Liver (tissue), 3 donors: Measurements from ENCODE around the gene TBC1D9.

Experiments used
- ATF3 ChIP-seq: IDR thresholded peaks from 2 replicates; pipeline ENCODE4 v1.6.1; 2016; ENCODE audit warnings: antibody characterized with exemption
- CTCF ChIP-seq: fragments of 150-350 bp; IDR thresholded peaks from 2 replicates; pipeline ENCODE4 v1.5.1; 2017; ENCODE audit warnings: improper control_type of control experiment, low read depth, low read length; ENCODE audit not compliant: missing input control
- RXRA ChIP-seq, 2 donors: IDR thresholded peaks; 2 replicates each; pipeline ENCODE4 v1.6.1; 2017 to 2018; ENCODE audit warnings: antibody characterized with exemption in 2 of 2, mild to moderate bottlenecking in 1 of 2
- YY1 ChIP-seq: IDR thresholded peaks from 2 replicates; pipeline ENCODE4 v1.6.1; 2016; ENCODE audit warnings: antibody characterized with exemption, mild to moderate bottlenecking
- donor health status: healthy.
- donor health status: healthy.

- TF ChIP-seq CTCF = peak; percentile 77
- TF ChIP-seq RXRA (IDR thresholded peaks at IDR 0.05) = no peak
- no peak for TF ChIP-seq ATF3
- no peak for TF ChIP-seq YY1
These were observed 161.1 kb downstream of the TBC1D9 start for GRCh38 chr4:140595065-140595464.
